Effector memory CD8-positive, alpha-beta T cell (primary cell): ENCODE results near the gene ARFGAP1.

ENCODE experiments used
- ATAC-seq: fragments of 150-1000 bp; cut with Tn5 transposase; replicated peaks from 2 replicates; pipeline ENCODE4 v1.10.0; 2021; ENCODE audit warnings: mild to moderate bottlenecking, moderate library complexity
- DNase-seq, 3 experiments: peaks; one replicate each; pipeline ENCODE4 v3.0.0; 2021
- H3K27ac Mint-ChIP-seq, 2 donors: one replicate each; pipeline ENCODE4 v1.8.0; 2022; ENCODE audit warnings: mild to moderate bottlenecking in 2 of 2, mixed read lengths in 2 of 2, moderate library complexity in 2 of 2
- H3K27me3 Mint-ChIP-seq, 2 donors: one replicate each; pipeline ENCODE4 v1.8.0; 2022; ENCODE audit warnings: mixed read lengths in 2 of 2
- H3K36me3 Mint-ChIP-seq: one replicate; pipeline ENCODE4 v1.8.0; 2022; ENCODE audit warnings: mild to moderate bottlenecking, moderate library complexity, mixed read lengths; ENCODE audit not compliant: insufficient read depth
- H3K4me1 Mint-ChIP-seq, 2 donors: one replicate each; pipeline ENCODE4 v1.8.0; 2022; ENCODE audit warnings: low read depth in 2 of 2, mixed read lengths in 2 of 2
- H3K4me3 Mint-ChIP-seq, 2 donors: one replicate each; pipeline ENCODE4 v1.8.0; 2022; ENCODE audit warnings: mild to moderate bottlenecking in 2 of 2, mixed read lengths in 2 of 2, moderate library complexity in 2 of 2
- H3K9me3 Mint-ChIP-seq, 2 donors: one replicate each; pipeline ENCODE4 v1.8.0; 2022; ENCODE audit warnings: mixed read lengths in 2 of 2

The ARFGAP1 gene

GRCh38 chr20:63289311-63290135, 16.9 kb downstream of the ARFGAP1 start:
- H3K27me3 Mint-ChIP-seq = peaks cover 0 to 2% of the 10 kb centered on the region in 2 donors
- no peak for ATAC-seq
- no peak overlapping the region for H3K4me3 Mint-ChIP-seq
- peaks cover 14% of the 10 kb centered on the region for H3K36me3 Mint-ChIP-seq
- DNase-seq = no peak
- H3K27ac Mint-ChIP-seq = no peak overlapping the region
- peaks cover 0 to 7% of the 10 kb centered on the region in 2 donors for H3K4me1 Mint-ChIP-seq
- H3K9me3 Mint-ChIP-seq = no peaks in the 10 kb centered on the region

GRCh38 chr20:63290136-63290676, 17.6 kb downstream of the ARFGAP1 start:
- Mint-ChIP-seq H3K27ac (no peak overlapping the region), H3K4me1 (peaks cover 1 to 9% of the 10 kb centered on the region in 2 donors), H3K36me3 (peaks cover 14% of the 10 kb centered on the region), H3K4me3 (no peak overlapping the region), H3K9me3 (no peaks in the 10 kb centered on the region), H3K27me3 (peaks cover 0 to 9% of the 10 kb centered on the region in 2 donors)
- no peak for DNase-seq
- ATAC-seq = no peak

DNA sequence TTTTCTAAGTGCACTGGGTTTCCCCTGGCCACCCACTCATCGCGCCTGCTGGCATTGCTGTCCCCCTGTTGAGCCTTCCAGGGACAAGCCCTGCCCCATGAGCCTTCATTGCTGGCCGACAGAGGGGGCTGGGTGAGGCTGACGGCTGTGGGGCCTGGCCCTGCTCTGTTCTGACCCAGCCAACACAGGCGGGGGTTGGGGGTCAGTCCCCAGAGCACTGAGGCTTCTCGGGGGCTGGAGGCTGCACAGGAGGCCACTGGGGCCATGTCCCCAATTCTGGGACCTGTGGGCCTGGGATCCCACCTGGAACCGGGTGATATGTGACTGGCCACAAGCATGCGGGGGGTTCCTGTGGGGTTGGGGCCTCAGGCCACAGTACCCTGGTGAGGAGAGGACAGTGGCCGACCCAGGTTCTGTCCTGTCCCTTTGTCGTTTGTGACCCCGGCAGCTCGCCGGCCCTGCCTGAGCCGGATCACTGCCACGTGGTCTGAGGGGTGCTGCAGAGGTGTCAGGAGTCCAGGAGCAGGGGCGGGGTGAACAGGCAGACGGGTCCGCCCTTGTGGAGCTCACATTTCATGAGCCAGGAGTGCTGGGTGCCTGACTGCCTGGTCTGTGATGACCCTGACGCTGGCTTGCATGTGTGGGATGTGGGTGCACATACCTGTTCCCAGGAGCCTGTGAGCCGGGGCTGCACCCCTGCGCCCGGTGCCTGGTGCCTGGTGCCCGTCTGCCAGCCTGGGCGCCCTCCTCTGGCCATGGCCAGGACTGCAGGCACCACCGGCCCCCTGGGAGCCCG, 18.3 kb downstream of the ARFGAP1 start:
- H3K4me1 Mint-ChIP-seq = peaks cover 8 to 16% of the 10 kb centered on the region in 2 donors
- no peak overlapping the region for H3K27ac Mint-ChIP-seq
- no peaks in the 10 kb centered on the region for H3K9me3 Mint-ChIP-seq
- DNase-seq (peak; percentile 67 to 73 (median 68)), ATAC-seq (peak; percentile 77)
- H3K4me3 Mint-ChIP-seq = no peak overlapping the region
- H3K36me3 Mint-ChIP-seq = peaks cover 14% of the 10 kb centered on the region
- peaks cover 0 to 15% of the 10 kb centered on the region in 2 donors for H3K27me3 Mint-ChIP-seq

GRCh38 chr20:63291811-63292210, 19.2 kb downstream of the ARFGAP1 start:
- ATAC-seq = no peak
- H3K36me3 Mint-ChIP-seq = peaks cover 14% of the 10 kb centered on the region

GRCh38 chr20:63292292-63292701, 19.7 kb downstream of the ARFGAP1 start:
- peaks cover 8 to 16% of the 10 kb centered on the region in 2 donors for H3K4me1 Mint-ChIP-seq
- no peak overlapping the region for H3K27ac Mint-ChIP-seq
- DNase-seq (no peak), ATAC-seq (no peak)
- H3K4me3 Mint-ChIP-seq = no peak overlapping the region
- peaks cover 0 to 17% of the 10 kb centered on the region in 2 donors for H3K27me3 Mint-ChIP-seq
- H3K36me3 Mint-ChIP-seq = peaks cover 14% of the 10 kb centered on the region
- no peaks in the 10 kb centered on the region for H3K9me3 Mint-ChIP-seq

More at GRCh38 chr20:63291811-63292210, 19.2 kb downstream of the ARFGAP1 start:
- Mint-ChIP-seq H3K4me1 (peaks cover 8 to 16% of the 10 kb centered on the region in 2 donors), H3K27me3 (peaks cover 0 to 17% of the 10 kb centered on the region in 2 donors), H3K4me3 (no peak overlapping the region), H3K27ac (no peak overlapping the region), H3K9me3 (no peaks in the 10 kb centered on the region)
- no peak for DNase-seq

DNA sequence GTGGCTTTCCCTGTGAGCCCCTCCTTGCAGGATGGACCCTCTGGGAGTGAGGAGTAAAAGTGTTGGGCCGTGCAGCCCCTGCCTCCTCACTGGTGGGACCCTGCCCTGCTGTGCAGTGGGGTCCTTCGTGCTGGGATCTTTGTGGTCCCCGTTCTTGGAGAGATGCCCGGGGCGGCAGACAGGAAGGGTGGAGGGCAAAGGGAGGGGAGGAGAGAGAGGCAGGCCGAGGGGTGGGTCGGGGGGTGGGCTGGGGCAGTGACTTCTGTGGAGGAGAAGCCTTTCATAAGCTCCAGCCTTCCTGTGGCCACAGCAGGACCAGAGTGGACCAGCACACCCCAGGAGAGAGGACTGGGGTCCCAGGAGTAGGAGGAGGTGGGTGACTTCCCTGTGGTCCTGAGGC, 20.3 kb downstream of the ARFGAP1 start, which contains the start of gene COL20A1:
COL20A1 (plus strand) TSS at position 283 of the 400 bp plus-strand sequence. CDS start 1,922 bp downstream, outside the sequence.
- Mint-ChIP-seq H3K36me3 (peaks cover 14% of the 10 kb centered on the region), H3K27ac (no peak within 1 kb of the TSS), H3K9me3 (no peaks in the 10 kb centered on the region), H3K4me1 (peaks cover 8 to 16% of the 10 kb centered on the region in 2 donors), H3K27me3 (peaks cover 0 to 17% of the 10 kb centered on the region in 2 donors), H3K4me3 (no peak within 1 kb of the TSS)
- DNase-seq (no peak), ATAC-seq (no peak)

GRCh38 chr20:63293456-63293855, 20.8 kb downstream of the ARFGAP1 start:
- ATAC-seq = no peak
- DNase-seq = no peak
- H3K4me3 Mint-ChIP-seq = no peak overlapping the region
- no peak overlapping the region for H3K27ac Mint-ChIP-seq
- H3K4me1 Mint-ChIP-seq = peaks cover 8 to 16% of the 10 kb centered on the region in 2 donors
- H3K9me3 Mint-ChIP-seq = no peaks in the 10 kb centered on the region
- peaks cover 0 to 23% of the 10 kb centered on the region in 2 donors for H3K27me3 Mint-ChIP-seq
- H3K36me3 Mint-ChIP-seq = peaks cover 14% of the 10 kb centered on the region

DNA sequence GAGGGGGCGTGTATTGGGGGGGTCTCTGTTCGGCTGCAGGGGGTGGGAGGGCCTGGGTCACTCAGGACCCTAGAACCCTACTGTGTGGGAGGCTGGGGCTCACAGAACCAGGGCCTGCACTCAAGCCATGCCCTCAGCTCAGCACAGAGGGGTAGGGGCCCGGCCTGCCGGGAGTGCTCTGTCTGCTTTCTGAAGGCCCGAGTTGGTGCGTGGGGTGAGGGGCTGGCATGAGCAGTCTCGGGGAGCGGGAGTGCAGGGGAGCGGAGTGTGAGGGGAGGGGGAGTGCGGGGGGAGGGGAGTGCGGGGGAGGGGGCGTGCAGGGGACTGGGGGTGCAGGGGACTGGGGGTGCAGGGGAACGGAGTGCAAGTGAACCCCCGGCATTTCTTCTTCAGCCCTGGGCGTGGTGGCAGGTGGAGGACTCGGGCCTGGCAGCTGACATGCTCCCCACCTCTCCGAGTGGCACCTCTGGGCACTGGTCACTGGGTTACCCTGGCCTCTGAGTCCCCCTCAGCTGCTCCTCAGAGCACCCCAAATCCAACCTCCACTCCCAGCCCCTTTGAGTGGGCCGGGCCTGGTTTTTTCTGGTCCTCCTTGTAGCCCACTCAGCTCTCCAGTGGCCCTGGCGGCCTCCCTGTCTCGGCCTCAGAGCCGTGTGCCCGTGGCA, 21.4 kb downstream of the ARFGAP1 start:
- ATAC-seq = no peak
- no peak overlapping the region for H3K27ac Mint-ChIP-seq
- DNase-seq = no peak
- H3K9me3 Mint-ChIP-seq = no peaks in the 10 kb centered on the region
- H3K36me3 Mint-ChIP-seq = peaks cover 14% of the 10 kb centered on the region
- peaks cover 3 to 28% of the 10 kb centered on the region in 2 donors for H3K27me3 Mint-ChIP-seq
- H3K4me3 Mint-ChIP-seq = no peak overlapping the region
- H3K4me1 Mint-ChIP-seq = peaks cover 8 to 12% of the 10 kb centered on the region in 2 donors

DNA sequence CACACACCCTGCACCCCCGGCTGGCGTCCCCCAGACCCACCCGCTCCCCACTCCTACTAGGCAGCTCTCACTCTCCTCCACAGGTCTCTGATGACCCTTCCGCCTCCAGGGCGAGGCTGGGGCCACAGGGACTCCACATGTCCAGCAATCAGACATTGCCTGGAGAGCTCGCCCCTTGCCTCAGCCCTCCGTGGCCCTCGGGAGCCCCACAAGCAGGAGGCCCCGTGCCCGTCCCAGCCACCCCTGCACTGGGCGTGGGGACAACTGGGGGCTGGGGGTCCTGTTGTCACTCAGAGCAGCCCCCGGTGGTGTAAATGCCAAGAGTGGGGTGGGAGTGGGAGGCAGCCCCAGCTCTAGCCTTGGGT, 21.9 kb downstream of the ARFGAP1 start:
- H3K4me3 Mint-ChIP-seq = no peak overlapping the region
- H3K4me1 Mint-ChIP-seq = peaks cover 8 to 12% of the 10 kb centered on the region in 2 donors
- H3K27ac Mint-ChIP-seq = no peak overlapping the region
- H3K36me3 Mint-ChIP-seq = peaks cover 14% of the 10 kb centered on the region
- DNase-seq (no peak), ATAC-seq (no peak)
- H3K27me3 Mint-ChIP-seq = peaks cover 7 to 33% of the 10 kb centered on the region in 2 donors
- no peaks in the 10 kb centered on the region for H3K9me3 Mint-ChIP-seq

DNA sequence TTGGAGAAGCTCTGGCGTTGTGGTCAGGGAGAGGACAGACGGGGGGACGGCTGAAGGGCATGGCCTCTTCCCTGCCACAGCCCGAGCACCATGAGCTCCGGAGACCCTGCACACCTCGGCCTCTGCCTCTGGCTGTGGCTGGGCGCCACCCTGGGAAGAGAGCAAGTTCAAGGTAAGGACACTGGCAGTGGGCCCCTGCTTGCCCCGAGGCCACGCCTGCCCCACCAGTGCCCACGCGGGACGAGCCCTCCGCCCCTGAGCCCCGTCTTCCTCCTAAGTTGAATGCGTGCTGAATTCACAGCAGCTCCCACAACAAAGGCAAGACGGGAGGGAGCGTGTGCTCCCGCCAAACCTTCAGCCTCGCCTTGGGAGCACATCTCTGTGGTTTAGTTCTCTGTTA, 22.4 kb downstream of the ARFGAP1 start:
- H3K4me1 Mint-ChIP-seq = peaks cover 8 to 12% of the 10 kb centered on the region in 2 donors
- DNase-seq = no peak

GRCh38 chr20:63295422-63295821, 22.8 kb downstream of the ARFGAP1 start:
- DNase-seq (no peak), ATAC-seq (peak; percentile 50)
- H3K9me3 Mint-ChIP-seq = no peaks in the 10 kb centered on the region
- H3K4me3 Mint-ChIP-seq = peak overlapping the region in 1 of 2 donors; percentile 43
- peaks cover 8 to 12% of the 10 kb centered on the region in 2 donors for H3K4me1 Mint-ChIP-seq
- peaks cover 8% of the 10 kb centered on the region for H3K36me3 Mint-ChIP-seq
- no peak overlapping the region for H3K27ac Mint-ChIP-seq
- H3K27me3 Mint-ChIP-seq = peaks cover 7 to 37% of the 10 kb centered on the region in 2 donors

More for the DNA sequence above, 22.4 kb downstream of the ARFGAP1 start:
- Mint-ChIP-seq H3K36me3 (peaks cover 10% of the 10 kb centered on the region), H3K27me3 (peaks cover 7 to 33% of the 10 kb centered on the region in 2 donors), H3K27ac (no peak overlapping the region), H3K4me3 (peak overlapping the region in 1 of 2 donors; percentile 43), H3K9me3 (no peaks in the 10 kb centered on the region)
- no peak for ATAC-seq

- Mint-ChIP-seq H3K27me3 (peaks cover 7 to 41% of the 10 kb centered on the region in 2 donors), H3K9me3 (no peaks in the 10 kb centered on the region), H3K36me3 (peaks cover 8% of the 10 kb centered on the region), H3K27ac (no peak overlapping the region), H3K4me1 (peaks cover 8 to 12% of the 10 kb centered on the region in 2 donors), H3K4me3 (peak overlapping the region in 1 of 2 donors; percentile 43)
- ATAC-seq (peak; percentile 16), DNase-seq (no peak)
Measured at GRCh38 chr20:63295846-63296245, 23.2 kb downstream of the ARFGAP1 start.
